HEK293 (cell line): ENCODE data around the gene DMBT1.

Source experiments
- CTCF ChIA-PET: fragments of 350-600 bp; formaldehyde crosslinking; extraction: SDS; loops from one replicate; lab custom pipeline; 2021; ENCODE audit warnings: antibody characterized with exemption; lab: Yijun Ruan, JAX
- POLR2A ChIA-PET: fragments of 300-600 bp; formaldehyde crosslinking; extraction: SDS; loops from one replicate; lab custom pipeline; 2020; ENCODE audit warnings: antibody characterized with exemption, inconsistent platforms; lab: Yijun Ruan, JAX
- H3K27ac ChIP-seq: fragments of 200-500 bp; sonication (Bioruptor generic); 2 replicates; pipeline ENCODE4 v1.5.1; 2014; ENCODE audit warnings: low read depth, low read length, control low read depth, inconsistent platforms; ENCODE audit errors: extremely low read depth
- H3K36me3 ChIP-seq, 2 experiments: fragments of 200-500 bp in 1 of 2; sonication (Bioruptor generic) in 1 of 2; 1 replicate in 1 of 2; 2 replicates in 1 of 2; pipeline ENCODE4 v1.5.1; 2014 to 2017; ENCODE audit warnings: inconsistent platforms in 2 of 2, low read length in 2 of 2; ENCODE audit not compliant: control insufficient read depth in 2 of 2, insufficient read depth in 1 of 2
- H3K4me1 ChIP-seq: fragments of 200-500 bp; sonication (Bioruptor generic); 2 replicates; pipeline ENCODE4 v1.5.1; 2014; ENCODE audit warnings: mild to moderate bottlenecking, low read length, inconsistent platforms; ENCODE audit not compliant: control insufficient read depth, insufficient read depth
- H3K4me3 ChIP-seq: 2 replicates; pipeline ENCODE4 v1.5.1; 2011; ENCODE audit warnings: low read depth, mild to moderate bottlenecking, control low read depth, low read length, moderate library complexity
- H3K9me3 ChIP-seq: fragments of 200-500 bp; sonication (Bioruptor generic); 2 replicates; pipeline ENCODE4 v1.5.1; 2014; ENCODE audit warnings: low read depth, low read length, inconsistent platforms; ENCODE audit not compliant: control insufficient read depth, insufficient read depth
- GLIS1 ChIP-seq: fragments of 450-650 bp; formaldehyde crosslinking; IDR thresholded peaks from 2 replicates; pipeline ENCODE4 v1.5.1; 2016; ENCODE audit warnings: missing biosample characterization, missing genetic modification characterization
- KLF9 ChIP-seq: fragments of 450-650 bp; formaldehyde crosslinking; IDR thresholded peaks from 2 replicates; pipeline ENCODE4 v1.5.1; 2016; ENCODE audit warnings: missing biosample characterization, missing genetic modification characterization, low read depth
- REST ChIP-seq: fragments of 450-650 bp; formaldehyde crosslinking; IDR thresholded peaks from 2 replicates; pipeline ENCODE4 v1.5.1; 2016; ENCODE audit warnings: missing biosample characterization, missing genetic modification characterization
- YY2 ChIP-seq: fragments of 450-650 bp; formaldehyde crosslinking; IDR thresholded peaks from 2 replicates; pipeline ENCODE4 v1.5.1; 2016; ENCODE audit warnings: missing biosample characterization, missing genetic modification characterization
- ZFP69B ChIP-seq: fragments of 450-650 bp; formaldehyde crosslinking; IDR thresholded peaks from 2 replicates; pipeline ENCODE4 v1.5.1; 2016; ENCODE audit warnings: missing biosample characterization, missing genetic modification characterization
- ZIC2 ChIP-seq: fragments of 450-650 bp; formaldehyde crosslinking; IDR thresholded peaks from 2 replicates; pipeline ENCODE4 v1.5.1; 2016; ENCODE audit warnings: missing biosample characterization, missing genetic modification characterization
- ZNF10 ChIP-seq: fragments of 450-650 bp; formaldehyde crosslinking; IDR thresholded peaks from 2 replicates; pipeline ENCODE4 v1.5.1; 2017; ENCODE audit warnings: missing biosample characterization, missing genetic modification characterization
- ZNF16 ChIP-seq: fragments of 450-650 bp; formaldehyde crosslinking; IDR thresholded peaks from 2 replicates; pipeline ENCODE4 v1.5.1; 2016; ENCODE audit warnings: low read depth, missing biosample characterization, missing genetic modification characterization
- ZNF404 ChIP-seq: fragments of 450-650 bp; formaldehyde crosslinking; IDR thresholded peaks from 2 replicates; pipeline ENCODE4 v1.5.1; 2017; ENCODE audit warnings: missing biosample characterization, missing genetic modification characterization
- ZNF416 ChIP-seq: fragments of 450-650 bp; formaldehyde crosslinking; IDR thresholded peaks from 2 replicates; pipeline ENCODE4 v1.5.1; 2016; ENCODE audit warnings: missing biosample characterization, missing genetic modification characterization
- ZNF423 ChIP-seq: fragments of 450-650 bp; formaldehyde crosslinking; IDR thresholded peaks from 2 replicates; pipeline ENCODE4 v1.5.1; 2016; ENCODE audit warnings: missing biosample characterization, missing genetic modification characterization
- ZNF473 ChIP-seq: fragments of 450-650 bp; formaldehyde crosslinking; IDR thresholded peaks from 2 replicates; pipeline ENCODE4 v1.5.1; 2017; ENCODE audit warnings: missing biosample characterization, missing genetic modification characterization
- ZNF692 ChIP-seq: fragments of 450-650 bp; formaldehyde crosslinking; IDR thresholded peaks from 2 replicates; pipeline ENCODE4 v1.5.1; 2016; ENCODE audit warnings: missing biosample characterization, missing genetic modification characterization
- ZNF776 ChIP-seq: fragments of 450-650 bp; formaldehyde crosslinking; IDR thresholded peaks from 2 replicates; pipeline ENCODE4 v1.5.0; 2017; ENCODE audit warnings: missing biosample characterization, missing genetic modification characterization, borderline replicate concordance
- TF ChIP-seq, protein P1 (sequence below): fragments of 450-650 bp; formaldehyde crosslinking; IDR thresholded peaks from 2 replicates; pipeline ENCODE4 v1.5.1; 2016; ENCODE audit warnings: missing biosample characterization, missing genetic modification characterization
- TF ChIP-seq, protein P2 (sequence below): fragments of 450-650 bp; formaldehyde crosslinking; optimal IDR thresholded peaks from 2 replicates; pipeline ENCODE3; 2016; ENCODE audit warnings: missing biosample characterization, mild to moderate bottlenecking, missing genetic modification characterization

Gene DMBT1

GRCh38 chr10:122632031-122632430 lies 71.5 kb downstream of the DMBT1 start:
- Histone ChIP-seq H3K27ac (no peak overlapping the region), H3K36me3 (no peaks in the 10 kb centered on the region), H3K4me3 (no peak overlapping the region), H3K9me3 (no peaks in the 10 kb centered on the region), H3K4me1 (no peaks in the 10 kb centered on the region)
- TF ChIP-seq REST (tag by site-specific recombination) (no peak), ZNF416 (tag by site-specific recombination) (no peak), ZNF423 (tag by site-specific recombination) (no peak), GLIS1 (tag by site-specific recombination) (peak; percentile 80), KLF9 (tag by site-specific recombination) (peak; percentile 72), ZNF16 (tag by site-specific recombination) (no peak), ZIC2 (tag by site-specific recombination) (peak; percentile 84), ZFP69B (peak; percentile 92), ZNF776 (tag by site-specific recombination) (no peak), ZNF10 (no peak), ZNF692 (tag by site-specific recombination) (peak; percentile 95), ZNF473 (tag by site-specific recombination) (no peak)
- TF ChIP-seq, protein P1, sequence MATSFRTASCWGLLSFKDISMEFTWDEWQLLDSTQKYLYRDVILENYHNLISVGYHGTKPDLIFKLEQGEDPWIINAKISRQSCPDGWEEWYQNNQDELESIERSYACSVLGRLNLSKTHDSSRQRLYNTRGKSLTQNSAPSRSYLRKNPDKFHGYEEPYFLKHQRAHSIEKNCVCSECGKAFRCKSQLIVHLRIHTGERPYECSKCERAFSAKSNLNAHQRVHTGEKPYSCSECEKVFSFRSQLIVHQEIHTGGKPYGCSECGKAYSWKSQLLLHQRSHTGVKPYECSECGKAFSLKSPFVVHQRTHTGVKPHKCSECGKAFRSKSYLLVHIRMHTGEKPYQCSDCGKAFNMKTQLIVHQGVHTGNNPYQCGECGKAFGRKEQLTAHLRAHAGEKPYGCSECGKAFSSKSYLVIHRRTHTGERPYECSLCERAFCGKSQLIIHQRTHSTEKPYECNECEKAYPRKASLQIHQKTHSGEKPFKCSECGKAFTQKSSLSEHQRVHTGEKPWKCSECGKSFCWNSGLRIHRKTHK, result no peak
- TF ChIP-seq, protein P2, sequence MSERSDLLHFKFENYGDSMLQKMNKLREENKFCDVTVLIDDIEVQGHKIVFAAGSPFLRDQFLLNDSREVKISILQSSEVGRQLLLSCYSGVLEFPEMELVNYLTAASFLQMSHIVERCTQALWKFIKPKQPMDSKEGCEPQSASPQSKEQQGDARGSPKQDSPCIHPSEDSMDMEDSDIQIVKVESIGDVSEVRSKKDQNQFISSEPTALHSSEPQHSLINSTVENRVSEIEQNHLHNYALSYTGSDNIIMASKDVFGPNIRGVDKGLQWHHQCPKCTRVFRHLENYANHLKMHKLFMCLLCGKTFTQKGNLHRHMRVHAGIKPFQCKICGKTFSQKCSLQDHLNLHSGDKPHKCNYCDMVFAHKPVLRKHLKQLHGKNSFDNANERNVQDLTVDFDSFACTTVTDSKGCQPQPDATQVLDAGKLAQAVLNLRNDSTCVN (tag by site-specific recombination), result no peak
- CTCF ChIA-PET, result no interaction called here
- POLR2A ChIA-PET, result no interaction called here

DNA sequence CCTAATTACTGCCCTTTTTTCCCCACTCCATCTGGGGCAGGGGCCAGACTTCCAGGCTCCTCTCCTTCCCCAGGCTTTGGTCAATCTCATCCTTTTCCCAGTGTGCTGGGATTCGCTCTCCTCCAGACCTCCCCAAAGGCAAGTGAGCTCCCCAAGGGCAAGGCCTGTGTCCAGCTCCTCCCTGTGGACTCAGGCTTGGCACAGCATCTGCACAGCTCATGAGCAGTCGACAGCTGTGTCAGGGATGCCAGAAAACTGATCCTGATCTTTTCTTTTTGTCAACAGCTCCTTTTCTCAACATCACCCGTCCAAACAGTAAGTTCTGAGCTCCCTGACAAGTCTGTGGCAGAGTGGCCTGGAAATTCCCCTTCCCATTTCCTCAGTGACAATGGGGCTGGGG lies 72.0 kb downstream of the DMBT1 start:
- POLR2A ChIA-PET, result no interaction called here
- no peak overlapping the region for H3K4me3 ChIP-seq
- H3K27ac ChIP-seq, result no peak overlapping the region
- H3K9me3 ChIP-seq, result no peaks in the 10 kb centered on the region
- TF ChIP-seq YY2 (tag by site-specific recombination) (no peak), ZNF404 (tag by site-specific recombination) (no peak)
- H3K36me3 ChIP-seq, result no peaks in the 10 kb centered on the region
- no peaks in the 10 kb centered on the region for H3K4me1 ChIP-seq
- CTCF ChIA-PET, result no interaction called here
